Dedifferentiated amniotic fluid mesenchymal stem cell (primary cell): ENCODE data around the gene MELK.
A peak's percentile ranks its signal among the peaks of the same experiment; 100 is the strongest.

ENCODE experiments used
- DNase-seq: peaks from one replicate; pipeline ENCODE4 v3.0.0-alpha.2; 2016; ENCODE audit errors: extremely low spot score

MELK gene

GRCh38 chr9:36584620-36585460 lies 12.1 kb downstream of the MELK start:
- no peak for DNase-seq

- no peak for DNase-seq
These were observed 17.5 kb downstream of the MELK start for GRCh38 chr9:36590231-36590630.

- no peak for DNase-seq
These were observed 20.3 kb downstream of the MELK start for GRCh38 chr9:36592801-36593583.

GRCh38 chr9:36594213-36594612 lies 21.5 kb downstream of the MELK start:
- no peak for DNase-seq

DNA sequence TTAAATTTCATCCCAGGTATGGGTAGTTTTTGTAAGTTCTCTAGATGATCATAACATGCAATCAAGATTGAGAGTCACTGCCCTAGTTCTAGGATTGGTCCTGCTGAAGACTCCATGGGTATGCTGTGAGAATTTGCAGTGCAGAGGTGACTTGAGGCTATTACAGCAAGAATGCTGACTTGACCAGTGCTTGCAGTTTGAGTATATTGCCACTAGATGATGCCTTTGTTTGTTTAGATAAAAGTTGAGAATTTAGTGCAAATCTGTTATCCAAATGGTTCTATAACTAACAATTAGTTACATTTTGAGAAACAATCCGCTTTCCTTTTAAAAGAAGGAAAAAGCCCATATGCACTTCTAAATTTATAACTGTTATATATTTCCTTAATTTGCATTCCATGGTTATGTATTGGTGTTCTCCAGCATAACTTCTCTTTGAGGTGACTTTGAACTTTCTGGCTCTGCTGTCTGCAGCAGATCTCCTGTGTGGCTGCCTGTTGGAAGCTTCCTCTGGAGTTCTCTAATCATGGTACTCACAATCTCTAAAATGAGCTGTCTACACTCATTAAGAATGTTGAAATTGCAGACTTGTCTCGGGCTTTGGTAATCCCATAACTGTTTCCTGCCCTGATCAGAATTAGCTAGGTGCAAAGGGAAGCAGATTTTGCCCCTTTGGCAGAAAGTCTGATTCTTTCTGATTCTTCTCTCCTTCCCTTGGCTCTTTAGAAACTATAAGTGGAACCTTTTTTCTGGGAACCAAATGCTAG lies 24.9 kb downstream of the MELK start:
- DNase-seq: peak; percentile 60

- DNase-seq: peak; percentile 53
These were observed 25.6 kb downstream of the MELK start for GRCh38 chr9:36598273-36598672.

GRCh38 chr9:36603006-36603405 lies 30.3 kb downstream of the MELK start:
- no peak for DNase-seq

- no peak for DNase-seq
These were observed 36.6 kb downstream of the MELK start for GRCh38 chr9:36609306-36609705.

DNA sequence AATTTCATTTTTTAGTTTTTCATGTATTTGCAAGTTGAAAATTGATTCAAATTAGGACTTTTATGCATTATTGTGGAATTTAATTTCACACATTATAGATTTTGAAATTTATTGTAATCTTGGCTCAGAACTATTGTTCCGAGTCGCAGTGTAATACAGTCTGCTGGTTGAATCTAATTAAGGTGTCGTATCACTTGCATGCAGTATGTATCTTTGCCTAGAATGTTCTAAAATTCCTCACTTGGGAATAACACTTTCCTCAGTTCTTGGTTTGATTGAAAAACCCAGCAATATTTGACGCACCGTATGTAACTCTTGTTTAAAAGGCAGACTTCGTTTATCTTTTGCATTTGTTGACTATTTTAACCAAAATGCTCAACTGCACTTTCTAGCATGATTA lies 49.4 kb downstream of the MELK start:
- DNase-seq: no peak

DNA sequence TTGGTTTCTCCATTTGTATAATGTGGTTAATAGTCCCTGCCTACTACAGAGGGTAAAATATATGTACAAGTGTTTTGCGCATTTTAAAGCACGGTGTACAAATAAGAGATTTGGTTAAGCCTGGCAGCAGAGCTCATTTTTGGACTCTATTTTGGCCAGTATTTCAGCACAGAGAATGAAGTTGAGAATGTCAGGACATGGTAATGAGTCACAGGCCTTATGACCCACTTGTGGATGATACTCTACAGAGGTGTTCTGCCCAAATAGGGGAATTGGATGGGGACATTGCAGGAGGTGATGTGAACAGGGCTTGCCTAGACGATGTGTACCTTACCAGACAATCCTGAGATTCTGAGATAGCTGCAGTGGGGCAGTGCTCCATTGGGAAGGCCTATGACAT lies 50.6 kb downstream of the MELK start:
- DNase-seq: no peak

DNA sequence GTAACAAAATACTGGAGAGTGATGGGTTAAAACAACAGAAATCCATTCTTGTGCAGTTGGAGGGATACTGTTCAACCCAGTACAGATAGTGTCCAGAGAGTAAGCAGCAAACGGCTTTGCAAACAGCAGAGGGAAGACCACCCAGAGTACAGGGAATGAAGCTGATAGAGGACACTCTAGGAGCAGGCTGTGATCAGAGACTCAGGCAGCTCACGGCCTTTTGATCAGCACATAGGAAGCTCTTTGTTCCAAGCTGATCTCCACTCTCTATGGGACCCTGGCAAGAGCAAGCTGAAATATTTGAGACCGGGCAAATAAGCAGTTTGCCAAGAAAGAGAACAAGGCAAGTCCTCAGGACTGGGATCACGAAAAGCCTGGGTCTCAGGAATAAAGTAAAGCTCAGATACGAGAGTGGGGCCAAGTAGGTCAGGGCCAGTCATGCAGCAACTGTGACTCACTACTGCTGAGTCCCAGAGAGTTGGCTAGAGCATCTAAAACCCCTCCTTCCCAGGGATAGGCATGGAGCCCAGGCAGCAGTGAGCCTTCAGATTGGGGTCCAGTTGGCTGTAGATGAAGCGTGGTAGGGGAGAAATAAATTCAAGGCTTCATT lies 52.4 kb downstream of the MELK start:
- no peak for DNase-seq

GRCh38 chr9:36632892-36633291 lies 60.2 kb downstream of the MELK start:
- DNase-seq: peak; percentile 36

- no peak for DNase-seq
These were observed 65.0 kb downstream of the MELK start for GRCh38 chr9:36637491-36638270.

DNA sequence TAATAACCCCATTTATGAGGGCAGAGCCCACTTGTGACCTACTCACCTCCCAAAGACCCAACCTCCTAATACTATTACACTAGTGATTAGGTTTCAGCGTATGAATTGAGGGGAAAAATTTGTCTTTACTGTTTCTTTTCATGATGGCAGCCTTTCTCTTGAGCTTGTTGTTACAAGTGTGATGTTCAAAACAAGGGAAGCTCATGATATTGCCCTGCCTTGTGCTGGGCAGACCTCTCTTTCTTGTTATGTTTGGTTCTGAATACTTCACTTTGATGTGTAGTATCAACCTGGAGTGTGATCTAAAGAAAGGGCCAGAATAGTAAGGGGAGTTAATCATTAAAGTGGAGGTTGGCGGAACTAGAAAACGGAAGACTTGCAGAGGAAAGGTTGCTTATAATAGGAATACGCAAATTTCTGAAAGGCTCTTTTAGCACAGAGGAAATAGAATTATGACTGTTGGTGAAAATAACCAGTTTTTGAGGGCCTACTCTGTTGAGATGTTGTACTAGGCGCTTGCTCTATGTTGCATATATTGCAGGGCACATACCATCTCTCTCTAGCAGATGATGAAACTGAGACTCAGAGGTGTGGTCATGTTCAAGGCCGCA lies 68.2 kb downstream of the MELK start:
- no peak for DNase-seq

DNA sequence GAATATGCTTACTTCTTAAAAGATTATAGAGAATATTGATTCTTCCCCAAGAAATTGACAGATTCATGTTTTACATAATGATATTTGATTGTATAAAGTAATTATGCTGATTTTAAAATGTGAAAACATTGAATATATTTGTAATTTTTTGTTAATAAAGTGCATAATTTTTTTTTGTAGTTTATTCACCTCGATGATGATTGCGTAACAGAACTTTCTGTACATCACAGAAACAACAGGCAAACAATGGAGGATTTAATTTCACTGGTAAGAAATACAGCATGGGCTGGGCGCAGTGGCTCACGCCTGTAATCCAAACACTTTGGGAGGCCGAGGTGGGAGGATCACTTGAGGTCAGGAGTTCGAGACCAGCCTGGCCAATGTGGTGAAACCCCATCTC lies 70.1 kb downstream of the MELK start:
- no peak for DNase-seq

DNA sequence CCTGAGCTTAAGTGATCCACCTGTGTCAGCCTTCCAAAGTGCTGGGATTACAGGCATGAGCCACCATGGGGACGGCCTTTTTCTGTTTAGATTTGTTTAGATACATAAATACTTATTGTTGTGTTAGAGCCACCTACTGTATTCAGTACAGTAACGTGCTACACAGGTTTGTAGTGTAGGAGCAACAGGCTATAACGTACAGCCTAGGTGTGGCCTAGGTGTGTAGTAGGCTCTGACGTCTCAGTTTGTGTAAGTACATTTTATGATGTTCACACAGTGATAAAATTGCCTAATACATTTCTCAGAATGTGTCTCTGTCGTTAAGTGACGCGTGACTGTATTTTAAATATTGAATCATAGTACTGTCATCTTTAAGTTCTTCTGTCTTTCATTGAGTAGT lies 84.1 kb downstream of the MELK start:
- no peak for DNase-seq

GRCh38 chr9:36659500-36659899 lies 86.8 kb downstream of the MELK start:
- no peak for DNase-seq

GRCh38 chr9:36664806-36665205 lies 92.1 kb downstream of the MELK start:
- DNase-seq: no peak

- no peak for DNase-seq
These were observed 92.7 kb downstream of the MELK start for GRCh38 chr9:36665387-36665786.

DNA sequence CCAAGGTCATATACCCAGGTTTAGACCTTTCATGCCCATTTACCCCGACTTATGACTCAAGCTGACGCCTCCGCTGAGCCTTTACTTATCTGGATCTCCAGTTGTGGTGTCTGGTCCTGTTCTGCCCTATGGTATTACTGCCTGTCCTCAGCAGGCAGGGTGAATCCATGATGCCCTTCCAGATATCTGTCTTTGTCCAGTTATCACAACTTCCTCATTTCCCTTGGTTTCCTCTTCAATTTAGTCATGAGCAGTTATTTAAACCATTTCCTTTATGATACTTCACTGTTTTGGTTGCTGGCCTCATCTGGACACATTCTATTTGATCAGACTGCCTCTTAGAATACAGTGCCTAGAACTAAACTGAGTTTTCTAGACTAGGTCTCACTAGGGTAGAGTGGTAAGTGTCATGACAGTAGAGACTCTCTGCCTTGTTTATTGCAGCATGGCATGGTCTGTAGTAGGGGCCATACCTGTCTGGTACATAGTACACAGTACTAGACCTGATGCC lies 93.3 kb downstream of the MELK start:
- DNase-seq: no peak

GRCh38 chr9:36671561-36671960 lies 98.9 kb downstream of the MELK start:
- no peak for DNase-seq
